GM23338 (cell line): ENCODE results near the gene SORBS2.
"Not testable (repeated sequence)": the region's sequence is repeated elsewhere in the genome, so short reads cannot be mapped to it uniquely, and the experiment has no call there.

ENCODE experiments used
- CTCF ChIP-seq, 2 experiments: fragments of 200-600 bp in 1 of 2; sonication (generic) in 1 of 2; conservative IDR thresholded peaks; 2 replicates each; pipeline versions ENCODE4 v1.5.1 to v1.6.1; 2016 to 2017; ENCODE audit warnings: antibody characterized with exemption in 2 of 2, low read depth in 2 of 2, mild to moderate bottlenecking in 2 of 2, moderate library complexity in 1 of 2
- EZH2 ChIP-seq: fragments of 200-600 bp; sonication (generic); IDR thresholded peaks from one replicate; pipeline ENCODE4 v1.8.0; 2017; ENCODE audit warnings: antibody characterized with exemption, mild to moderate bottlenecking, low read depth; ENCODE audit not compliant: unreplicated experiment
- EZH2phosphoT487 ChIP-seq: fragments of 200-600 bp; sonication (generic); IDR thresholded peaks from one replicate; pipeline ENCODE4 v1.8.1; 2018; ENCODE audit warnings: antibody characterized with exemption; ENCODE audit not compliant: unreplicated experiment
- POLR2AphosphoS5 ChIP-seq: IDR thresholded peaks from 2 replicates; pipeline ENCODE4 v1.6.1; 2016; ENCODE audit warnings: antibody characterized with exemption, low read depth

- TF ChIP-seq CTCF (conservative IDR thresholded peaks at IDR 0.05; ENCODE audit: low read depth in 2 of 2); EZH2phosphoT487; EZH2; POLR2AphosphoS5: not testable (repeated sequence)
Observed at GRCh38 chr4:185857561-185857960, 45.6 kb upstream of the SORBS2 start.
